Measurements from ENCODE around the gene VAMP3.

VAMP3 gene

DNA sequence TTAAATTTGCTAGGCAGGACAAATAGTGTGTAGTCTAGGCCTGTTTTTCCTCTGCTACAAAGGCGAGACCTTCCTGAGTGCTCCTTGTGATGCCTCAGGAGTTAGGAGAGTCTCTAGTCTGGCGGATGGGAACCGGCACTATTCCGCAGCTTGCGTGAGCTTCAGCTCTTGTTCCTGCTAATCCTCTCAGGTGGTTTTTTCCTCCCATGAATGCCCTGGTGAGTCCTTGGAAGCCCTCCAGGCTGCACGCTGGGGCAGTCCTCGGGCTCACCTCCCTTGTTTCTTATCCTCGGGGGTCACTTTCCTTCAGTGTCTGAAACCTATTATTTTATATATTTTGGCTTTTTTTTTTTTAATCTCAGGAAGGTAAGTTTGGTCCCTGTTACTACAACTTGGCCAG lies 53.6 kb downstream of the VAMP3 start:
- no peak for DNase-seq

DNA sequence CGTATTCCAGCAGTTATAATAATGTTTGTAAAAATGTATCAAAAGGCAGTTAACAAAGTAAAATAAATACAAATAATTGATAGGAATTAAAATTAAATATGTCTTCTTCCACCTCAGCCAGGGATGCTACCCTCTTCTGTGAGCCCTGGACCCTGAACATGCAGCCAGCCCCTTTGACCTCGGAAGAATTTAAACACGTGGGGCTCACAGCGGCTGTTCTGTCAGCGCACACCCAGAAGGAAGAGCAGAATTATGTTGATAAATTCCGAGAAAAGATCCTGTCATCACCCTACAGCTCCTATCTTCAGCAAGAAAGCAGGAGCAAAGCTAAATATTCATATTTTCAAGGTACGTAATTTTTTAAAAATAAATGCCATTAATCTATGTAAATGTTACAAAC lies 55.3 kb downstream of the VAMP3 start:
- no peak for DNase-seq

DNA sequence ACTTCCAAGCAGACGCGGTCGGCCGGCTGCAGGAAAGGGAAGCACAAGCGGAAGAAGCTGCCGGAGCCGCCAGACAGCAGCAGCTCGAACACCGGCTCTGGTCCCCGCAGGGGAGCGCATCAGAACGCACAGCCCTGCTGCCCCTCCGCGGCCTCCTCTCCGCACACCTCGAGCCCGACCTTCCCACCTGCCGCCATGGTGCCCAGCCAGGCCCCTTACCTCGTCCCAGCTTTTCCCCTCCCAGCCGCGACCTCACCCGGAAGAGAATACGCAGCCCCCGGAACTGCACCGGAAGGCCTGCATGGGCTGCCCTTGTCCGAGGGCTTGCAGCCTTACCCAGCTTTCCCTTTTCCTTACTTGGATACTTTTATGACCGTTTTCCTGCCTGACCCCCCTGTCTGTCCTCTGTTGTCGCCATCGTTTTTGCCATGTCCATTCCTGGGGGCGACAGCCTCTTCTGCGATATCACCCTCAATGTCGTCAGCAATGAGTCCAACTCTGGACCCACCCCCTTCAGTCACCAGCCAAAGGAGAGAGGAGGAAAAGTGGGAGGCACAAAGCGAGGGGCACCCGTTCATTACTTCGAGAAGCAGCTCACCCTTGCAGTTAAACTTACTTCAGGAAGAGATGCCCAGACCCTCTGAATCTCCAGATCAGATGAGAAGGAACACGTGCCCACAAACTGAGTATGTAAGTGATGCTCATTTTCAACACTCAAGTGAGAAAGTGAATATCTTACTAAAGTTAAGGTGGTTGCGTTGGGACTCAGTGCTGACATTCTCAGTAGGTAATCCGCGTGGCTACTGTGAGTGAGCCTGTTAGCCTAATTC lies 56.2 kb downstream of the VAMP3 start:
- no peak for DNase-seq
